ENCODE measurements around the gene TRAF6. TPM values are rescaled to one million over a fixed set of nuclear protein-coding genes. Genes with fewer than 3 reads are reported as not detected.

The TRAF6 gene, protein sequence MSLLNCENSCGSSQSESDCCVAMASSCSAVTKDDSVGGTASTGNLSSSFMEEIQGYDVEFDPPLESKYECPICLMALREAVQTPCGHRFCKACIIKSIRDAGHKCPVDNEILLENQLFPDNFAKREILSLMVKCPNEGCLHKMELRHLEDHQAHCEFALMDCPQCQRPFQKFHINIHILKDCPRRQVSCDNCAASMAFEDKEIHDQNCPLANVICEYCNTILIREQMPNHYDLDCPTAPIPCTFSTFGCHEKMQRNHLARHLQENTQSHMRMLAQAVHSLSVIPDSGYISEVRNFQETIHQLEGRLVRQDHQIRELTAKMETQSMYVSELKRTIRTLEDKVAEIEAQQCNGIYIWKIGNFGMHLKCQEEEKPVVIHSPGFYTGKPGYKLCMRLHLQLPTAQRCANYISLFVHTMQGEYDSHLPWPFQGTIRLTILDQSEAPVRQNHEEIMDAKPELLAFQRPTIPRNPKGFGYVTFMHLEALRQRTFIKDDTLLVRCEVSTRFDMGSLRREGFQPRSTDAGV
- total RNA-seq: 1 to 10 TPM; 5.6 to 7.8 TPM
- polyA plus RNA-seq: 1 to 10 TPM; 2.4 to 5.0 TPM

DNA sequence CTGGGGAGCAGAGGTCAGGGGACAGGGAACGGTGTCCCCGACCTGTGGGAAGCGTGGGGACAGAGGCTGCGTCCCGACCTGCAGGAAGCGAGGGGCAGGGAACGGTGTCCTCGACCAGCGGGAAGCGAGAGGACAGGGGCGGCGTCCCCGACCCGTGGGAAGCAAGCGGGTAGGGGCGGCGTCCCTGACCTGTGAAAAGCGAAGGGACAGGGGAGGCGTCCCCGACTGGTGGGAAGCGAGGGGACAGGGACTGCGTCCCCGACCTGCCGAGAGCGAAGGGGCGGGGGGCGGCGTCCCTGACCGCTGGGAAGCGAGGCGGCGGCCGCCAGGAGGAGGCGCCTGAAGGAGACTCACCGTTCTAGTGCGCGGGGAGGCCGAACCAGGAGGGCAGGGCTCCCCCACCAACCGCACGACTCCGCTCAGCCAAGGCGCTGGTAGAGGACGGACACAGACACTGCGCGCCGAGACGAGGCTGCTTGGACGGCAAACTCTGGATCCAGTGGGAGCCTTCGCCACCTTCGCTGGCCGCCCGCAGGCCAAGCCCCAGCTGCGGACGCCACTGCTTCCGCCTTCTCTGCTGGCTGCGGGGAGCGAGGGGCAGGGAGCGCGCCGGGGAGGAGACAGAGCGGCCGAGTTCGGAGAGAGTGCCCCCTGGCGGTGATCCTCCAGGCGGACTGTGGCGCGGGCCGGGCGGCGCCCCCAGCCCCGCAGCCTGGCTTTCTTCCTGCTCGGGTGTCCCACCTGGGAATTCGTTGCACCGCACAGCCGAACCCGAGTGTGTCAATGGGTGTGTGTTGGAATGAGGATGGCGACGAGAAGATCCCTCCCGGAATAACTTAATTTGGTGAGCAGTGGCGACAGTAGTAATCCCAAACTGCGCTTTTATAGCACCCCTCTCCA is at the start of gene TRAF6:
Gene TRAF6 (minus strand): TSS at position 579 of the 900 bp plus-strand sequence. CDS start 8,757 bp downstream, outside the sequence.
- DNase-seq (ENCODE audit: low spot score): peak; percentile 94
- WGBS: under 1% methylated on average over 81 of the region's 81 CpGs
- TF ChIP-seq, protein P1, sequence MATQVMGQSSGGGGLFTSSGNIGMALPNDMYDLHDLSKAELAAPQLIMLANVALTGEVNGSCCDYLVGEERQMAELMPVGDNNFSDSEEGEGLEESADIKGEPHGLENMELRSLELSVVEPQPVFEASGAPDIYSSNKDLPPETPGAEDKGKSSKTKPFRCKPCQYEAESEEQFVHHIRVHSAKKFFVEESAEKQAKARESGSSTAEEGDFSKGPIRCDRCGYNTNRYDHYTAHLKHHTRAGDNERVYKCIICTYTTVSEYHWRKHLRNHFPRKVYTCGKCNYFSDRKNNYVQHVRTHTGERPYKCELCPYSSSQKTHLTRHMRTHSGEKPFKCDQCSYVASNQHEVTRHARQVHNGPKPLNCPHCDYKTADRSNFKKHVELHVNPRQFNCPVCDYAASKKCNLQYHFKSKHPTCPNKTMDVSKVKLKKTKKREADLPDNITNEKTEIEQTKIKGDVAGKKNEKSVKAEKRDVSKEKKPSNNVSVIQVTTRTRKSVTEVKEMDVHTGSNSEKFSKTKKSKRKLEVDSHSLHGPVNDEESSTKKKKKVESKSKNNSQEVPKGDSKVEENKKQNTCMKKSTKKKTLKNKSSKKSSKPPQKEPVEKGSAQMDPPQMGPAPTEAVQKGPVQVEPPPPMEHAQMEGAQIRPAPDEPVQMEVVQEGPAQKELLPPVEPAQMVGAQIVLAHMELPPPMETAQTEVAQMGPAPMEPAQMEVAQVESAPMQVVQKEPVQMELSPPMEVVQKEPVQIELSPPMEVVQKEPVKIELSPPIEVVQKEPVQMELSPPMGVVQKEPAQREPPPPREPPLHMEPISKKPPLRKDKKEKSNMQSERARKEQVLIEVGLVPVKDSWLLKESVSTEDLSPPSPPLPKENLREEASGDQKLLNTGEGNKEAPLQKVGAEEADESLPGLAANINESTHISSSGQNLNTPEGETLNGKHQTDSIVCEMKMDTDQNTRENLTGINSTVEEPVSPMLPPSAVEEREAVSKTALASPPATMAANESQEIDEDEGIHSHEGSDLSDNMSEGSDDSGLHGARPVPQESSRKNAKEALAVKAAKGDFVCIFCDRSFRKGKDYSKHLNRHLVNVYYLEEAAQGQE (IDR thresholded peaks at IDR 0.05): peak; percentile 49
- TF ChIP-seq YY1 (IDR thresholded peaks at IDR 0.05) (peak; percentile 91), HNF4G (IDR thresholded peaks at IDR 0.05) (no peak), FOXA2 (IDR thresholded peaks at IDR 0.05) (no peak), FOXA1 (IDR thresholded peaks at IDR 0.05) (no peak), HNF4A (conservative IDR thresholded peaks at IDR 0.05) (no peak), JUND (IDR thresholded peaks at IDR 0.05) (no peak), GABPA (IDR thresholded peaks at IDR 0.05 in 1 of 2, conservative IDR thresholded peaks at IDR 0.05 in 1 of 2) (peak in 1 of 2 donors; percentile 49), RXRA (IDR thresholded peaks at IDR 0.05) (no peak), SP1 (IDR thresholded peaks at IDR 0.05) (no peak), EGR1 (IDR thresholded peaks at IDR 0.05; ENCODE audit: low read depth in 2 of 2) (no peak), RAD21 (IDR thresholded peaks at IDR 0.05) (peak; percentile 55 to 70), TAF1 (conservative IDR thresholded peaks at IDR 0.05) (peak; percentile 37), NR2F2 (IDR thresholded peaks at IDR 0.05) (no peak)
- TF ChIP-seq, protein P2, sequence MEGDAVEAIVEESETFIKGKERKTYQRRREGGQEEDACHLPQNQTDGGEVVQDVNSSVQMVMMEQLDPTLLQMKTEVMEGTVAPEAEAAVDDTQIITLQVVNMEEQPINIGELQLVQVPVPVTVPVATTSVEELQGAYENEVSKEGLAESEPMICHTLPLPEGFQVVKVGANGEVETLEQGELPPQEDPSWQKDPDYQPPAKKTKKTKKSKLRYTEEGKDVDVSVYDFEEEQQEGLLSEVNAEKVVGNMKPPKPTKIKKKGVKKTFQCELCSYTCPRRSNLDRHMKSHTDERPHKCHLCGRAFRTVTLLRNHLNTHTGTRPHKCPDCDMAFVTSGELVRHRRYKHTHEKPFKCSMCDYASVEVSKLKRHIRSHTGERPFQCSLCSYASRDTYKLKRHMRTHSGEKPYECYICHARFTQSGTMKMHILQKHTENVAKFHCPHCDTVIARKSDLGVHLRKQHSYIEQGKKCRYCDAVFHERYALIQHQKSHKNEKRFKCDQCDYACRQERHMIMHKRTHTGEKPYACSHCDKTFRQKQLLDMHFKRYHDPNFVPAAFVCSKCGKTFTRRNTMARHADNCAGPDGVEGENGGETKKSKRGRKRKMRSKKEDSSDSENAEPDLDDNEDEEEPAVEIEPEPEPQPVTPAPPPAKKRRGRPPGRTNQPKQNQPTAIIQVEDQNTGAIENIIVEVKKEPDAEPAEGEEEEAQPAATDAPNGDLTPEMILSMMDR (IDR thresholded peaks at IDR 0.05; ENCODE audit: low read depth, low read length, missing input control): peak; percentile 85
- TF ChIP-seq, protein P3, sequence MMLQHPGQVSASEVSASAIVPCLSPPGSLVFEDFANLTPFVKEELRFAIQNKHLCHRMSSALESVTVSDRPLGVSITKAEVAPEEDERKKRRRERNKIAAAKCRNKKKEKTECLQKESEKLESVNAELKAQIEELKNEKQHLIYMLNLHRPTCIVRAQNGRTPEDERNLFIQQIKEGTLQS (IDR thresholded peaks at IDR 0.05): no peak
- TF ChIP-seq, protein P4, sequence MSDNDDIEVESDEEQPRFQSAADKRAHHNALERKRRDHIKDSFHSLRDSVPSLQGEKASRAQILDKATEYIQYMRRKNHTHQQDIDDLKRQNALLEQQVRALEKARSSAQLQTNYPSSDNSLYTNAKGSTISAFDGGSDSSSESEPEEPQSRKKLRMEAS (IDR thresholded peaks at IDR 0.05): no peak
- TF ChIP-seq, protein P5, sequence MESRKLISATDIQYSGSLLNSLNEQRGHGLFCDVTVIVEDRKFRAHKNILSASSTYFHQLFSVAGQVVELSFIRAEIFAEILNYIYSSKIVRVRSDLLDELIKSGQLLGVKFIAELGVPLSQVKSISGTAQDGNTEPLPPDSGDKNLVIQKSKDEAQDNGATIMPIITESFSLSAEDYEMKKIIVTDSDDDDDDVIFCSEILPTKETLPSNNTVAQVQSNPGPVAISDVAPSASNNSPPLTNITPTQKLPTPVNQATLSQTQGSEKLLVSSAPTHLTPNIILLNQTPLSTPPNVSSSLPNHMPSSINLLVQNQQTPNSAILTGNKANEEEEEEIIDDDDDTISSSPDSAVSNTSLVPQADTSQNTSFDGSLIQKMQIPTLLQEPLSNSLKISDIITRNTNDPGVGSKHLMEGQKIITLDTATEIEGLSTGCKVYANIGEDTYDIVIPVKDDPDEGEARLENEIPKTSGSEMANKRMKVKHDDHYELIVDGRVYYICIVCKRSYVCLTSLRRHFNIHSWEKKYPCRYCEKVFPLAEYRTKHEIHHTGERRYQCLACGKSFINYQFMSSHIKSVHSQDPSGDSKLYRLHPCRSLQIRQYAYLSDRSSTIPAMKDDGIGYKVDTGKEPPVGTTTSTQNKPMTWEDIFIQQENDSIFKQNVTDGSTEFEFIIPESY (IDR thresholded peaks at IDR 0.05): no peak

More for the DNA sequence above, at the start of gene TRAF6:
- Histone ChIP-seq H3K4me3 (ENCODE audit: low read depth in 1 of 3, low read length in 3 of 3) (peak within 1 kb of the TSS; percentile 86 to 97 (median 92)), H3K27ac (ENCODE audit: low read depth in 1 of 2, low read length in 2 of 2) (peak within 1 kb of the TSS; percentile 68 to 97), H3K27me3 (ENCODE audit: control insufficient read depth in 4 of 4, insufficient read depth in 4 of 4, low read length in 3 of 4) (no peaks in the 10 kb centered on the region), H3K4me1 (ENCODE audit: control insufficient read depth in 4 of 4, insufficient read depth in 4 of 4, low read length in 3 of 4) (peaks cover 0 to 13% (median 5%) of the 10 kb centered on the region in 4 donors), H3K9me3 (ENCODE audit: control insufficient read depth in 4 of 4, low read length in 3 of 4) (peaks cover 0 to 5% (median 0%) of the 10 kb centered on the region in 4 donors), H3K36me3 (ENCODE audit: control insufficient read depth in 4 of 4, insufficient read depth in 3 of 4, low read depth in 1 of 4, low read length in 3 of 4) (no peaks in the 10 kb centered on the region), H3K9ac (ENCODE audit: low read depth in 1 of 2, low read length in 2 of 2) (peak within 1 kb of the TSS; percentile 85 to 87)
